ENCODE data around the gene TADA2B. TPM values are rescaled to one million over a fixed set of nuclear protein-coding genes. Genes with fewer than 3 reads are reported as not detected.

The TADA2B gene
- total and polyA plus RNA-seq, 2 of the 4 experiments (the other 2 are of a cell fraction): 6.1 to 8.6 TPM

DNA sequence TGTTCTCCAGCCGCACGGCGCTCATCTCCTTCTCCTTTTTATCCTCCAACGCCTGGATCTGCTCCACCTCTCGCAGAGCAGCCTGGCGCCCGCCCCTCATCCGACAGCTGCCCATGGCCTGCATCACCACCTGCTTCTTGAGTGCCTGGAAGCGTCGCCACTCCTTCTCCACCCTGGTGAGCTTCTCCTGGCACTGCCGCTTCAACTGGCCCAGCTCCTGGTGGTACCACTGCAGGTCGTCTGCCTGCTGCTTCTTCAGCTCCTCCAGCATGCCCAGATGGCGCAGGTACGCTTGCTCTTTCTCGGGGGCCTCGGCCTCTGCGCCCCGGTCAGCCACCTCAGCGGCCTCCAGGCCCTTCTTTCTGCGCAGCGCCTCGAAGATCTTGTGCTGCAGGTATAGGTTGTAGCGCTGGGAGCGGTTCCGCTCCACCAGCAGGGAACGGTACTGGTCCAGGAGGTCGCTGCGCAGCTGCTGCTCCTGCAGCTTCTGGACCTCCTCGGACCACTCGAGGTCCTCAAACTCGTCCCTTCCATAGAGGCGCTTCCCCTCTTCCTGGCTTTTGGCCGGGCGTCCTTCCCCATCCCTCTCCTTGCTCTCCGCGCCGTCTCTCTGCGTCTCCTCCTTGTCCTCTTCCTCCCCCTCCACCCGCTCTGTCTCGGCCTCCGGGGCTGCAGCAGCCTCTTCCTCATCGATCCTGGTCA is 1.2 kb upstream of the TADA2B start:
- WGBS, 2 experiments (ENCODE audit: extremely low coverage in 2 of 2, insufficient read length in 1 of 2): 27% methylated on average over 16 of the region's 42 CpGs; no CpG with 5 or more reads in 1 of the 2 experiments
- Histone ChIP-seq H4K5ac (ENCODE audit: low read depth, low read length) (peak overlapping the region; percentile 16), H3K56ac (ENCODE audit: extremely low read depth, insufficient read depth, low read length) (no peak overlapping the region), H3K4me2 (ENCODE audit: low read depth, low read length) (peak overlapping the region; percentile 75), H3K4ac (ENCODE audit: low read depth, low read length) (peak overlapping the region; percentile 37), H3K9me1 (ENCODE audit: insufficient read depth, low read length) (peaks cover 13% of the 10 kb centered on the region), H2BK20ac (ENCODE audit: low read depth, low read length) (no peak overlapping the region), H2AK9ac (replicated peaks; ENCODE audit: low read depth, low read length, poor library complexity) (peak overlapping the region; percentile 18), H3K27ac (ENCODE audit: insufficient read depth, low read length) (peak overlapping the region; percentile 60), H3K14ac (replicated peaks; ENCODE audit: low read depth, low read length) (peak overlapping the region; percentile 53; the same call in 1 of the 2 replicates), H3K4me3 (ENCODE audit: insufficient read depth, low read depth, low read length) (peak overlapping the region; percentile 69), H3K4me1 (ENCODE audit: control insufficient read depth, insufficient read depth, low read length) (peaks cover 21% of the 10 kb centered on the region), H3K36me3 (ENCODE audit: control insufficient read depth, insufficient read depth, low read length) (no peaks in the 10 kb centered on the region), H2AK5ac (ENCODE audit: low read depth, low read length) (no peak overlapping the region), H2BK15ac (ENCODE audit: low read depth, low read length) (no peak overlapping the region), H4K8ac (ENCODE audit: low read depth in 2 of 2, low read length in 2 of 2) (peak overlapping the region; percentile 51 to 74; a peak in 3 of 4 replicates), H3K18ac (ENCODE audit: low read depth, low read length) (no peak overlapping the region), H3K27me3 (ENCODE audit: control insufficient read depth, insufficient read depth, low read length) (no peaks in the 10 kb centered on the region), H4K20me1 (ENCODE audit: insufficient read depth, low read length) (peaks cover 32% of the 10 kb centered on the region), H3K9me3 (ENCODE audit: control insufficient read depth, insufficient read depth, low read length) (no peaks in the 10 kb centered on the region), H4K91ac (ENCODE audit: insufficient read depth, low read depth, low read length) (peak overlapping the region; percentile 8; the same call in 1 of the 2 replicates), H2AFZ (replicated peaks; ENCODE audit: low read length, poor library complexity) (peak overlapping the region; percentile 99), H3K23ac (ENCODE audit: low read depth, low read length) (0 out of 2 replicates have a peak overlapping the region, but pooled peaks have one; percentile 22), H3K9ac (ENCODE audit: low read depth, low read length) (peak overlapping the region; percentile 64), H2BK120ac (ENCODE audit: low read depth, low read length) (0 out of 2 replicates have a peak overlapping the region, but pooled peaks have one; percentile 2), H2BK5ac (ENCODE audit: low read depth, low read length, poor library complexity, severe bottlenecking) (peak overlapping the region; percentile 27), H3K79me1 (ENCODE audit: low read depth in 1 of 2, low read length in 2 of 2) (peaks cover 18 to 46% of the 10 kb centered on the region in 2 experiments)
- no peak for TF ChIP-seq MAFK (IDR thresholded peaks at IDR 0.05; ENCODE audit: low read depth, low read length)
- no peak for TF ChIP-seq POLR2A (IDR thresholded peaks at IDR 0.05; ENCODE audit: low read depth, low read length)
- TF ChIP-seq FOS (IDR thresholded peaks at IDR 0.05; ENCODE audit: low read depth, low read length): no peak
- TF ChIP-seq, protein P1, sequence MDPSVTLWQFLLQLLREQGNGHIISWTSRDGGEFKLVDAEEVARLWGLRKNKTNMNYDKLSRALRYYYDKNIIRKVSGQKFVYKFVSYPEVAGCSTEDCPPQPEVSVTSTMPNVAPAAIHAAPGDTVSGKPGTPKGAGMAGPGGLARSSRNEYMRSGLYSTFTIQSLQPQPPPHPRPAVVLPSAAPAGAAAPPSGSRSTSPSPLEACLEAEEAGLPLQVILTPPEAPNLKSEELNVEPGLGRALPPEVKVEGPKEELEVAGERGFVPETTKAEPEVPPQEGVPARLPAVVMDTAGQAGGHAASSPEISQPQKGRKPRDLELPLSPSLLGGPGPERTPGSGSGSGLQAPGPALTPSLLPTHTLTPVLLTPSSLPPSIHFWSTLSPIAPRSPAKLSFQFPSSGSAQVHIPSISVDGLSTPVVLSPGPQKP (IDR thresholded peaks at IDR 0.05; ENCODE audit: borderline replicate concordance, low read depth, low read length): no peak
- no peak for TF ChIP-seq SMC3 (IDR thresholded peaks at IDR 0.05; ENCODE audit: low read depth, low read length)
- TF ChIP-seq MAZ (IDR thresholded peaks at IDR 0.05; ENCODE audit: borderline replicate concordance, low read depth, low read length): no peak
- no peak for TF ChIP-seq NFE2L2 (IDR thresholded peaks at IDR 0.05; ENCODE audit: low read depth, low read length)
- no peak for TF ChIP-seq RAD21 (IDR thresholded peaks at IDR 0.05; ENCODE audit: low read length)
- TF ChIP-seq RFX5 (IDR thresholded peaks at IDR 0.05; ENCODE audit: low read depth, low read length): no peak
- TF ChIP-seq USF2 (IDR thresholded peaks at IDR 0.05; ENCODE audit: low read depth, low read length): no peak
- no peak for TF ChIP-seq CEBPB (IDR thresholded peaks at IDR 0.05; ENCODE audit: low read depth, low read length)
- no peak for TF ChIP-seq BHLHE40 (IDR thresholded peaks at IDR 0.05; ENCODE audit: low read depth, low read length)
- TF ChIP-seq CHD1 (IDR thresholded peaks at IDR 0.05; ENCODE audit: low read depth, low read length): no peak
- TF ChIP-seq MXI1 (IDR thresholded peaks at IDR 0.05; ENCODE audit: borderline replicate concordance, low read depth, low read length): no peak
- intact Hi-C loops (cut with micrococcal nuclease): loop anchor here (5.0 kb wide), 1 partner anchor 55 kb away; no protein-coding TSS in a partner anchor
- in situ Hi-C loops (cut with MboI; ENCODE audit: low sequenced_read_pairs): no loop called here
- dilution Hi-C loops (cut with HindIII; ENCODE audit: low sequenced_read_pairs, unreplicated experiment): no loop called here
- CTCF ChIA-PET: interaction anchor here (0.7 to 1.0 kb wide), 3 partner anchors 68 to 346 kb away, joined by 3 read pairs; no protein-coding TSS in a partner anchor
- DNase-seq: no peak
- BruUV-seq (replicated peaks): no TSS peak
- POLR2A ChIA-PET (ENCODE audit: unreplicated experiment): no interaction called here
- no peak for ATAC-seq (ENCODE audit: low read depth)

All from IMR-90 (cell line).